Loucy (cell line): ENCODE measurements around the gene MRTFA.

Source experiments
- H2AFZ ChIP-seq: fragments of 200-600 bp; sonication (generic); 2 replicates; pipeline ENCODE4 v1.6.0; 2016; ENCODE audit warnings: antibody characterized with exemption, mild to moderate bottlenecking, low read length, moderate library complexity
- H3F3A ChIP-seq: fragments of 200-600 bp; 2 replicates; pipeline ENCODE4 v1.6.0; 2016; ENCODE audit warnings: antibody characterized with exemption, low read depth, mild to moderate bottlenecking
- H3K27me3 ChIP-seq: fragments of 200-600 bp; sonication (generic); 2 replicates; pipeline ENCODE4 v1.6.1; 2014; ENCODE audit warnings: low read length, mild to moderate bottlenecking; ENCODE audit not compliant: insufficient read depth, poor library complexity, severe bottlenecking
- H3K36me3 ChIP-seq: fragments of 200-600 bp; sonication (generic); 2 replicates; pipeline ENCODE4 v1.6.1; 2016; ENCODE audit warnings: low read length; ENCODE audit not compliant: insufficient read depth
- H3K4me1 ChIP-seq: fragments of 200-600 bp; sonication (generic); 2 replicates; pipeline ENCODE4 v1.5.1; 2014; ENCODE audit warnings: low read length, mild to moderate bottlenecking; ENCODE audit not compliant: insufficient read depth, poor library complexity, severe bottlenecking
- H3K4me2 ChIP-seq: fragments of 200-600 bp; sonication (generic); 2 replicates; pipeline ENCODE4 v1.6.0; 2014; ENCODE audit warnings: antibody characterized with exemption, low read length, low read depth, mild to moderate bottlenecking; ENCODE audit not compliant: poor library complexity, severe bottlenecking
- H3K4me3 ChIP-seq: fragments of 200-600 bp; sonication (generic); 2 replicates; pipeline ENCODE4 v1.5.1; 2014; ENCODE audit warnings: low read length, mild to moderate bottlenecking, mixed read lengths; ENCODE audit not compliant: poor library complexity, severe bottlenecking
- H3K79me2 ChIP-seq: fragments of 200-600 bp; sonication (generic); 2 replicates; pipeline ENCODE4 v1.6.1; 2014; ENCODE audit warnings: low read length; ENCODE audit not compliant: insufficient read depth
- H3K9ac ChIP-seq: fragments of 200-600 bp; sonication (generic); 2 replicates; pipeline ENCODE4 v1.6.0; 2014; ENCODE audit warnings: mild to moderate bottlenecking, low read depth, low read length, moderate library complexity; ENCODE audit not compliant: poor library complexity, severe bottlenecking
- H3K9me2 ChIP-seq: fragments of 200-600 bp; sonication (generic); replicated peaks from 2 replicates; pipeline ENCODE4 v1.6.1; 2016; ENCODE audit warnings: low read depth, low read length, mixed read lengths
- H3K9me3 ChIP-seq: fragments of 200-600 bp; sonication (generic); 2 replicates; pipeline ENCODE4 v1.6.1; 2014; ENCODE audit warnings: mild to moderate bottlenecking, antibody characterized with exemption, low read length, low read depth; ENCODE audit not compliant: insufficient read depth
- H4K20me1 ChIP-seq: fragments of 200-600 bp; sonication (generic); 2 replicates; pipeline ENCODE4 v1.6.0; 2014; ENCODE audit warnings: antibody characterized with exemption, low read length, mild to moderate bottlenecking; ENCODE audit not compliant: insufficient read depth, poor library complexity, severe bottlenecking
- CTCF ChIP-seq: fragments of 200-600 bp; sonication (generic); conservative IDR thresholded peaks from 2 replicates; pipeline ENCODE4 v1.5.1; 2014; ENCODE audit warnings: mild to moderate bottlenecking, antibody characterized with exemption, low read length
- EZH2phosphoT487 ChIP-seq: fragments of 200-600 bp; IDR thresholded peaks from 2 replicates; pipeline ENCODE4 v1.6.1; 2018; ENCODE audit warnings: antibody characterized with exemption, mild to moderate bottlenecking, moderate library complexity, borderline replicate concordance

Gene MRTFA

GRCh38 chr22:40422558-40423309 lies 213.8 kb downstream of the MRTFA start:
- H3K9ac ChIP-seq = no peak overlapping the region
- no peaks in the 10 kb centered on the region for H3K79me2 ChIP-seq
- no peaks in the 10 kb centered on the region for H3K27me3 ChIP-seq
- H3K9me3 ChIP-seq = no peaks in the 10 kb centered on the region
- no peak overlapping the region for H2AFZ ChIP-seq
- H4K20me1 ChIP-seq = no peaks in the 10 kb centered on the region
- TF ChIP-seq CTCF (no peak), EZH2phosphoT487 (no peak)
- no peak overlapping the region for H3K4me3 ChIP-seq
- H3K9me2 ChIP-seq = no peaks in the 10 kb centered on the region
- H3K4me1 ChIP-seq = no peaks in the 10 kb centered on the region
- H3K36me3 ChIP-seq = peaks cover 98% of the 10 kb centered on the region; the same call in 1 of the 2 replicates
- H3K4me2 ChIP-seq = no peak overlapping the region
- H3F3A ChIP-seq = no peaks in the 10 kb centered on the region

GRCh38 chr22:40421941-40422340 lies 214.6 kb downstream of the MRTFA start:
- no peaks in the 10 kb centered on the region for H3F3A ChIP-seq
- H3K9me3 ChIP-seq = no peaks in the 10 kb centered on the region
- H3K4me1 ChIP-seq = no peaks in the 10 kb centered on the region
- H4K20me1 ChIP-seq = no peaks in the 10 kb centered on the region
- H3K36me3 ChIP-seq = peaks cover 96% of the 10 kb centered on the region; the same call in 1 of the 2 replicates
- no peak overlapping the region for H3K4me3 ChIP-seq
- H3K9me2 ChIP-seq = no peaks in the 10 kb centered on the region
- H2AFZ ChIP-seq = no peak overlapping the region
- H3K79me2 ChIP-seq = no peaks in the 10 kb centered on the region
- no peak for TF ChIP-seq CTCF
- no peak overlapping the region for H3K9ac ChIP-seq
- H3K4me2 ChIP-seq = no peak overlapping the region
- H3K27me3 ChIP-seq = no peaks in the 10 kb centered on the region

GRCh38 chr22:40421082-40421350 lies 215.5 kb downstream of the MRTFA start:
- no peaks in the 10 kb centered on the region for H3K79me2 ChIP-seq
- no peaks in the 10 kb centered on the region for H3F3A ChIP-seq
- H3K9ac ChIP-seq = no peak overlapping the region
- no peak overlapping the region for H3K4me3 ChIP-seq
- no peak overlapping the region for H3K4me2 ChIP-seq
- no peak for TF ChIP-seq CTCF
- no peak for TF ChIP-seq EZH2phosphoT487
- peaks cover 93% of the 10 kb centered on the region; the same call in 1 of the 2 replicates for H3K36me3 ChIP-seq
- H3K4me1 ChIP-seq = peaks cover 2% of the 10 kb centered on the region
- no peaks in the 10 kb centered on the region for H3K27me3 ChIP-seq
- H2AFZ ChIP-seq = no peak overlapping the region
- no peaks in the 10 kb centered on the region for H3K9me2 ChIP-seq
- H4K20me1 ChIP-seq = no peaks in the 10 kb centered on the region
- no peaks in the 10 kb centered on the region for H3K9me3 ChIP-seq
